Erythroblast (primary cell): Measurements from ENCODE around the gene DPAGT1.

ENCODE experiments used
- GATA1 ChIP-seq: IDR thresholded peaks from 2 replicates; pipeline ENCODE4 v1.6.1; 2011; ENCODE audit warnings: low read depth, mild to moderate bottlenecking, control low read depth, low read length, moderate library complexity
- POLR2A ChIP-seq: IDR thresholded peaks from 2 replicates; pipeline ENCODE4 v1.6.1; 2011; ENCODE audit warnings: mild to moderate bottlenecking, low read length

GRCh38 chr11:119109843-119110242 is 8.2 kb upstream of the DPAGT1 start:
- no peak for TF ChIP-seq POLR2A
- no peak for TF ChIP-seq GATA1
